Neural cell (in vitro differentiated cells): ENCODE measurements around the gene MAN2B1.

Experiments
- CTCF ChIP-seq: fragments of 450-650 bp; IDR thresholded peaks from 2 replicates; pipeline ENCODE4 v1.5.1; 2014; ENCODE audit warnings: antibody characterized with exemption, mild to moderate bottlenecking, moderate library complexity; ENCODE audit not compliant: poor library complexity, severe bottlenecking
- EP300 ChIP-seq: fragments of 450-650 bp; conservative IDR thresholded peaks from 2 replicates; pipeline ENCODE4 v1.6.1; 2014; ENCODE audit warnings: antibody characterized with exemption, mild to moderate bottlenecking, moderate library complexity; ENCODE audit not compliant: poor library complexity, severe bottlenecking
- MXI1 ChIP-seq: fragments of 450-650 bp; conservative IDR thresholded peaks from 2 replicates; pipeline ENCODE4 v1.6.1; 2014; ENCODE audit warnings: antibody characterized with exemption, mild to moderate bottlenecking; ENCODE audit not compliant: poor library complexity, severe bottlenecking
- POLR2AphosphoS5 ChIP-seq: IDR thresholded peaks from 2 replicates; pipeline ENCODE4 v1.6.1; 2012
- RAD21 ChIP-seq: fragments of 450-650 bp; conservative IDR thresholded peaks from 2 replicates; pipeline ENCODE4 v1.6.1; 2014; ENCODE audit warnings: antibody characterized with exemption, mild to moderate bottlenecking, moderate library complexity
- SMC3 ChIP-seq: fragments of 450-650 bp; conservative IDR thresholded peaks from 2 replicates; pipeline ENCODE4 v1.6.1; 2014; ENCODE audit warnings: antibody characterized with exemption, mild to moderate bottlenecking, moderate library complexity; ENCODE audit not compliant: poor library complexity

GRCh38 chr19:12664406-12665280 is 1.9 kb downstream of the MAN2B1 start:
- no peak for TF ChIP-seq EP300
- no peak for TF ChIP-seq CTCF
- TF ChIP-seq RAD21, result no peak
- no peak for TF ChIP-seq POLR2AphosphoS5
- no peak for TF ChIP-seq SMC3
- no peak for TF ChIP-seq MXI1
